Mesodermal cell (in vitro differentiated cells): ENCODE measurements around the gene UGGT1.

Experiments
- H3K27ac ChIP-seq: 2 replicates; pipeline ENCODE4 v1.7.0; 2013; ENCODE audit warnings: mild to moderate bottlenecking, low read depth, low read length, moderate library complexity; ENCODE audit not compliant: severe bottlenecking
- H3K36me3 ChIP-seq: 2 replicates; pipeline ENCODE4 v1.7.1; 2013; ENCODE audit warnings: mild to moderate bottlenecking, low read length, moderate library complexity; ENCODE audit not compliant: control insufficient read depth, insufficient read depth
- H3K4me1 ChIP-seq: one replicate; pipeline ENCODE4 v1.7.1; 2013; ENCODE audit warnings: mild to moderate bottlenecking, low read length; ENCODE audit not compliant: insufficient read depth, control insufficient read depth, poor library complexity, severe bottlenecking
- H3K4me3 ChIP-seq: 2 replicates; pipeline ENCODE4 v1.7.0; 2013; ENCODE audit warnings: low read length, control low read depth, mild to moderate bottlenecking; ENCODE audit not compliant: insufficient read depth, poor library complexity, severe bottlenecking; ENCODE audit errors: extremely low read depth
- H3K9me3 ChIP-seq: 2 replicates; pipeline ENCODE4 v1.7.1; 2013; ENCODE audit warnings: mild to moderate bottlenecking, low read length, moderate library complexity; ENCODE audit not compliant: control insufficient read depth
- WGBS, 2 experiments: methylation state at CpG; one replicate each; pipeline ENCODE4 v1.1.5; 2013; ENCODE audit warnings: missing lambda C conversion rate in 2 of 2; ENCODE audit not compliant: insufficient coverage in 2 of 2; 5-methylcytosine and 5-hydroxymethylcytosine counted together

The UGGT1 gene

GRCh38 chr2:128241896-128242295, 150.9 kb downstream of the UGGT1 start:
- Histone ChIP-seq H3K9me3 (no peaks in the 10 kb centered on the region), H3K4me3 (no peak overlapping the region), H3K27ac (no peak overlapping the region), H3K4me1 (no peaks in the 10 kb centered on the region), H3K36me3 (no peaks in the 10 kb centered on the region)
- WGBS, 2 experiments: 62 to 83% methylated on average over 3 of the region's 3 CpGs
